Hepatocyte (in vitro differentiated cells): ENCODE data around the gene SIK3.

Source experiments
- EZH2 ChIP-seq: fragments of 200-600 bp; sonication (generic); IDR thresholded peaks from 2 replicates; pipeline ENCODE4 v1.6.1; 2016; ENCODE audit warnings: antibody characterized with exemption, mild to moderate bottlenecking, borderline replicate concordance
- EZH2phosphoT487 ChIP-seq: fragments of 200-600 bp; sonication (generic); IDR thresholded peaks from one replicate; pipeline ENCODE4 v1.6.1; 2018; ENCODE audit warnings: antibody characterized with exemption, mild to moderate bottlenecking, low read depth, moderate library complexity; ENCODE audit not compliant: unreplicated experiment, severe bottlenecking
- TF ChIP-seq, protein P1 (sequence below): fragments of 200-600 bp; sonication (generic); IDR thresholded peaks from 2 replicates; pipeline ENCODE4 v1.5.1; 2016; ENCODE audit warnings: antibody characterized with exemption, mild to moderate bottlenecking; ENCODE audit not compliant: poor library complexity

DNA sequence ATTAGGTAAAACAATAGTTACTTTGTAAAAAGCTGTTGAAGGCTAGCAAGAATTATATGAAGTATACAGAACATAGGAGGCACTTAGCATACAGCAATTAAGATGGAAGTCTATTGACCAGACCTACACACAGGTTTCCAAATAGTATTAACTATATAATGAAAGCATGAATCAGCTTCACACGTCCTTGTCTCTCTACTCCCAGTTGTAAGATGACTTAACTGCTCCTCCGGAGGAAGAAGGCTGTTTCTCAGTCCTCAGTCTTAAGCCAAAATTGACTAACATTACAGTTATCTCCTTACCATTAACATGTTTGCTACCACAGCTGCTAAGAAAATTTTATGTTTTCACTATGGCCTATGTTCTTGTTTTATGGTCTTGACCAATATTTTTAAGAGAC lies 24.7 kb downstream of the SIK3 start:
- TF ChIP-seq, protein P1, sequence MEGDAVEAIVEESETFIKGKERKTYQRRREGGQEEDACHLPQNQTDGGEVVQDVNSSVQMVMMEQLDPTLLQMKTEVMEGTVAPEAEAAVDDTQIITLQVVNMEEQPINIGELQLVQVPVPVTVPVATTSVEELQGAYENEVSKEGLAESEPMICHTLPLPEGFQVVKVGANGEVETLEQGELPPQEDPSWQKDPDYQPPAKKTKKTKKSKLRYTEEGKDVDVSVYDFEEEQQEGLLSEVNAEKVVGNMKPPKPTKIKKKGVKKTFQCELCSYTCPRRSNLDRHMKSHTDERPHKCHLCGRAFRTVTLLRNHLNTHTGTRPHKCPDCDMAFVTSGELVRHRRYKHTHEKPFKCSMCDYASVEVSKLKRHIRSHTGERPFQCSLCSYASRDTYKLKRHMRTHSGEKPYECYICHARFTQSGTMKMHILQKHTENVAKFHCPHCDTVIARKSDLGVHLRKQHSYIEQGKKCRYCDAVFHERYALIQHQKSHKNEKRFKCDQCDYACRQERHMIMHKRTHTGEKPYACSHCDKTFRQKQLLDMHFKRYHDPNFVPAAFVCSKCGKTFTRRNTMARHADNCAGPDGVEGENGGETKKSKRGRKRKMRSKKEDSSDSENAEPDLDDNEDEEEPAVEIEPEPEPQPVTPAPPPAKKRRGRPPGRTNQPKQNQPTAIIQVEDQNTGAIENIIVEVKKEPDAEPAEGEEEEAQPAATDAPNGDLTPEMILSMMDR, result no peak
- no peak for TF ChIP-seq EZH2
- no peak for TF ChIP-seq EZH2phosphoT487
